Sigmoid colon (tissue), 7 donors: ENCODE results near the gene ANKIB1. TPM values are rescaled to one million over a fixed set of nuclear protein-coding genes. Genes with fewer than 3 reads are reported as not detected.

ENCODE experiments used
- DNase-seq: peaks from one replicate; pipeline ENCODE4 v3.0.0-alpha.2; 2019
- H3K27ac ChIP-seq, 4 donors: fragments of 200-600 bp; sonication (generic); one replicate each; pipeline ENCODE4 v1.5.1; 2016 to 2019; ENCODE audit warnings: mild to moderate bottlenecking in 1 of 4
- H3K27me3 ChIP-seq, 3 donors: fragments of 200-600 bp; sonication (generic); one replicate each; pipeline ENCODE4 v1.5.1; 2019; ENCODE audit warnings: mild to moderate bottlenecking in 1 of 3
- H3K36me3 ChIP-seq, 4 donors: fragments of 200-600 bp; sonication (generic); one replicate each; pipeline ENCODE4 v1.5.1; 2016 to 2019
- H3K4me1 ChIP-seq, 4 donors: fragments of 200-600 bp; sonication (generic); one replicate each; pipeline ENCODE4 v1.5.1; 2017 to 2019
- H3K4me3 ChIP-seq, 4 donors: fragments of 200-600 bp; sonication (generic); one replicate each; pipeline ENCODE4 v1.5.1; 2017 to 2019; ENCODE audit warnings: mild to moderate bottlenecking in 2 of 4, moderate library complexity in 1 of 4
- H3K9me3 ChIP-seq, 4 donors: fragments of 200-600 bp in 3 of 4; sonication (generic) in 3 of 4; one replicate each; pipeline versions ENCODE4 v1.5.1 to v1.6.1; 2013 to 2019
- EP300 ChIP-seq, 4 donors: sonication (generic); formaldehyde crosslinking; IDR thresholded peaks; one replicate each; pipeline ENCODE4 v1.6.1; 2017; ENCODE audit warnings: antibody characterized with exemption in 4 of 4
- POLR2A ChIP-seq, 2 donors: fragments of 450-650 bp; IDR thresholded peaks; one replicate each; pipeline ENCODE4 v1.6.1; 2016; ENCODE audit warnings: antibody characterized with exemption in 2 of 2, mild to moderate bottlenecking in 2 of 2, moderate library complexity in 2 of 2
- POLR2AphosphoS5 ChIP-seq, 4 donors: sonication (generic); formaldehyde crosslinking; IDR thresholded peaks; one replicate each; pipeline ENCODE4 v1.6.1; 2017; ENCODE audit warnings: antibody characterized with exemption in 4 of 4
- WGBS, 2 donors: extraction: QIAGEN DNeasy Blood & Tissue Kit; methylation state at CpG; one replicate each; pipeline ENCODE4 v1.1.7; 2013; 5-methylcytosine and 5-hydroxymethylcytosine counted together
- intact Hi-C: fragments of 100-400 bp; cut with DNase I; formaldehyde crosslinking; loops from one replicate; pipeline ENCODE4 v1.15.1; 2023
- polyA plus RNA-seq, 3 donors: library from polyadenylated mRNA; stranded (reverse); fragments of 200-250 nt; gene quantifications; one replicate each; pipeline ENCODE4 v1.2.3, GENCODE V29; 2013
- total RNA-seq, 4 donors: library from RNA; depleted of rRNA; stranded (reverse); fragments of >200 nt; gene quantifications; one replicate each; pipeline ENCODE4 v1.1.0, GENCODE V29; 2016
- TF ChIP-seq, protein P1 (sequence below), 4 experiments: fragments of 450-650 bp in 3 of 4; fragments of 200-600 bp in 1 of 4; IDR thresholded peaks; one replicate each; pipeline ENCODE4 v1.5.1; 2016 to 2019; ENCODE audit warnings: antibody characterized with exemption in 4 of 4, mild to moderate bottlenecking in 3 of 4, moderate library complexity in 2 of 4
- donor health status: healthy with polysubstance abuse.
- donor health status: Bipolar disorder and iron deficiency.
- donor health status: healthy.

Gene ANKIB1
- total and polyA plus RNA-seq, 7 donors = 12.6 to 37.5 (median 24.6) TPM

GRCh38 chr7:92230547-92230946, 15.2 kb upstream of the ANKIB1 start:
- Histone ChIP-seq H3K9me3 (no peaks in the 10 kb centered on the region), H3K36me3 (peaks cover 0 to 91% (median 20%) of the 10 kb centered on the region in 4 donors), H3K27me3 (no peaks in the 10 kb centered on the region), H3K27ac (no peak overlapping the region), H3K4me3 (no peak overlapping the region), H3K4me1 (no peaks in the 10 kb centered on the region)
- WGBS, 2 donors = 83 to 86% methylated on average over 2 of the region's 2 CpGs
- no peak for DNase-seq
- TF ChIP-seq POLR2A (IDR thresholded peaks at IDR 0.05) (no peak), POLR2AphosphoS5 (IDR thresholded peaks at IDR 0.05) (no peak), EP300 (IDR thresholded peaks at IDR 0.05) (no peak)
- TF ChIP-seq, protein P1, sequence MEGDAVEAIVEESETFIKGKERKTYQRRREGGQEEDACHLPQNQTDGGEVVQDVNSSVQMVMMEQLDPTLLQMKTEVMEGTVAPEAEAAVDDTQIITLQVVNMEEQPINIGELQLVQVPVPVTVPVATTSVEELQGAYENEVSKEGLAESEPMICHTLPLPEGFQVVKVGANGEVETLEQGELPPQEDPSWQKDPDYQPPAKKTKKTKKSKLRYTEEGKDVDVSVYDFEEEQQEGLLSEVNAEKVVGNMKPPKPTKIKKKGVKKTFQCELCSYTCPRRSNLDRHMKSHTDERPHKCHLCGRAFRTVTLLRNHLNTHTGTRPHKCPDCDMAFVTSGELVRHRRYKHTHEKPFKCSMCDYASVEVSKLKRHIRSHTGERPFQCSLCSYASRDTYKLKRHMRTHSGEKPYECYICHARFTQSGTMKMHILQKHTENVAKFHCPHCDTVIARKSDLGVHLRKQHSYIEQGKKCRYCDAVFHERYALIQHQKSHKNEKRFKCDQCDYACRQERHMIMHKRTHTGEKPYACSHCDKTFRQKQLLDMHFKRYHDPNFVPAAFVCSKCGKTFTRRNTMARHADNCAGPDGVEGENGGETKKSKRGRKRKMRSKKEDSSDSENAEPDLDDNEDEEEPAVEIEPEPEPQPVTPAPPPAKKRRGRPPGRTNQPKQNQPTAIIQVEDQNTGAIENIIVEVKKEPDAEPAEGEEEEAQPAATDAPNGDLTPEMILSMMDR (IDR thresholded peaks at IDR 0.05) = no peak
- intact Hi-C loops = no loop called here

DNA sequence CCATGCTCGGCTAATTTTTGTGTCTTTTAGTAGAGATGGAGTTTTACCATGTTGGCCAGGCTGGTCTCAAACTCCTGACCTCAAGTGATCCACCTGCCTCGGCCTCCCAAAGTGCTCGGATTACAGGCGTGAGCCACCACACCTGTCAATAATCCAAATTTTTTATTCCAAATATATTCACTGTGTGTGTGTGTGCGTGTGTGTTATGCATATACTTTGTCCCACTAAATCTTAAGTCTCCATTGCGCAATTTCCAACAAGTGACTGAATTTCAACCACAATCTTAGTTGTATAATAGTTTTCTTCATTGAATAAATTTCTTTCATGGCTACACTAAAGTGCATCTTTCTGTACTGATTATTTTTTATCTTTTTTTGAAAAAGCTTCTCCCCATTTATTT, 2.8 kb upstream of the ANKIB1 start:
- Histone ChIP-seq H3K4me1 (peaks cover 0 to 37% (median 24%) of the 10 kb centered on the region in 4 donors), H3K36me3 (peaks cover 0 to 39% (median 8%) of the 10 kb centered on the region in 4 donors), H3K27ac (no peak overlapping the region), H3K4me3 (no peak overlapping the region), H3K27me3 (no peaks in the 10 kb centered on the region), H3K9me3 (no peaks in the 10 kb centered on the region)
- no peak for TF ChIP-seq POLR2AphosphoS5 (IDR thresholded peaks at IDR 0.05)
- no peak for TF ChIP-seq POLR2A (IDR thresholded peaks at IDR 0.05)
- TF ChIP-seq, protein P1 (IDR thresholded peaks at IDR 0.05) = no peak
- TF ChIP-seq EP300 (IDR thresholded peaks at IDR 0.05) = no peak
- intact Hi-C loops = loop anchor here (10.0 kb wide), 1 partner anchor 108 kb away; the partner anchor contains the start of gene CYP51A1
- 93 to 94% methylated on average over 6 of the region's 6 CpGs for WGBS, 2 donors
- no peak for DNase-seq

DNA sequence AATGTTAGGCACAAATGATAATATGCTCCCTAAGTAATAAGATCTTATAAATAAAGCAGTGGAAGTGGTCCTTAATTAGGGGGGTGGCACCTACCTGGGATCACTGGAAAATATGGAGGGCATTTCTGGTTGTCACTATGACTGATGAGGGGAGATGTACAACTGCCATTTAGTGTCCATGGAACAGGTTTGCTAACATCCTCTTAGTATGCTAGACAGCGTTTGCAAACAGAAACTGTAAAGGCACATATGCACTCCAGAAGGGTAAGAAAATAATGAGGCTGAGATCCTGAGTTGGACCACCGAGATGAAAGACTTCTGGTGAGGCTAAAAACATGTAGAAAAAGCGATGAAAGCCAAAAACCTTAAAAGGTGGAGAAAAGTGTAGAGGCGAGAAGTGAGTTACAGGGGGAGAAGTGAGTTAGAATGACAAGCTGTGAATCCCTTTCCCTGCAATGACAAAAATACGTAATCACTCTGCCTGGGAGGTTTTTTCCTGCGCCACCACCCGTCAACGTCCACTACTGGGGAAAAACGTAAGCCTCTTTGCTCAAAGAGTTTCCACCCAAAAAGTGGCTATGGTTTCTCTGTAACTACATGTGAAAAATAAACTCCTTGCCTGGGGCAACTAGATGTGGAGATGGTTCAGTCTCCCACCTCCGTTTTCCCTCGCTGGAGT, 827 bp upstream of the ANKIB1 start:
- intact Hi-C loops = loop anchor here (5.0 to 10.0 kb wide), 3 partner anchors 52 to 282 kb away; partner anchors contain the start of genes CYP51A1, PEX1 and RBM48
- TF ChIP-seq EP300 (IDR thresholded peaks at IDR 0.05) = no peak
- no peak for TF ChIP-seq POLR2A (IDR thresholded peaks at IDR 0.05)
- TF ChIP-seq, protein P1 (IDR thresholded peaks at IDR 0.05) = no peak
- no peak for TF ChIP-seq POLR2AphosphoS5 (IDR thresholded peaks at IDR 0.05)
- Histone ChIP-seq H3K36me3 (peaks cover 0 to 19% (median 2%) of the 10 kb centered on the region in 4 donors), H3K9me3 (no peaks in the 10 kb centered on the region), H3K4me3 (peak overlapping the region; percentile 71 to 99 (median 95)), H3K27me3 (no peaks in the 10 kb centered on the region), H3K27ac (peak overlapping the region; percentile 81 to 95 (median 89)), H3K4me1 (peaks cover 0 to 43% (median 27%) of the 10 kb centered on the region in 4 donors)
- 1% methylated on average over 11 of the region's 11 CpGs for WGBS, 2 donors
- DNase-seq = no peak

DNA sequence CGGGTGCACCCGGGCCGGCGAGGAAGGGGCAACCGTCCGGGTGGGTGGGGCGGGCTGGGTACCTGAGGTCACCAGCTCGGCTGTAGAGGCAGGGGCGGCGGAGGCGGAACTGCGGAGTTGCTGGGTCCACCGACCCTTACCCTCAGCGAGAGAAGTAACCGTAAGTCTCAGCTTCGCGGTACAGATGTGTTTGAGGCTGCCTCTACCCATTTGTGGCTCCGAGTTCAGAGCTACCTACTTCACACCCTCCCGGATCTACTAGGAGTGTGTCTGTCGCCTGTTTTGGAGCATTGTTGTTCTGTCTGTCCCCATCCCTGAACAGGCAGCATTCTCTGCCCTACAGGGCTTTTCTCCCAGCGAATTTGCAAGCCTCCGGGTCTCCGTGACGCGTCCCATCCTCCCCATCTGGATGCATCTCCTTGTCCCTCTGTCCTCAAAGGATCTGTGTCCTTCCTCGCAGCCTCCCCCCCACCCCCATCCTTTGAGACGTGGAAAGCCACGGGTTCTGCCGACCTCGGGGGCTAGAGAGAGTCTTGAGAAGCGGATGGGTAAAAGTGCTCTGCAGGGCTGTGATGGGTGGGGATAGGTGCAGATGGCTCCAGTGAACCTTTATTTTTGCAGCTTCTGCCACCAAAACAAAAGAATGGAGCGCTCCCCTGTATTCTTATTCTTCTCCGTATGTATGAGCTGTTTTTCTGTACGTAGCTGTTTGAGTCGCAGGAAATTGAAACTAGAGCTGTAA, 757 bp downstream of the ANKIB1 start:
- Histone ChIP-seq H3K27me3 (no peaks in the 10 kb centered on the region), H3K36me3 (peaks cover 0 to 3% (median 0%) of the 10 kb centered on the region in 4 donors), H3K27ac (peak overlapping the region; percentile 81 to 95 (median 89)), H3K4me1 (peaks cover 0 to 43% (median 27%) of the 10 kb centered on the region in 4 donors), H3K4me3 (peak overlapping the region; percentile 71 to 99 (median 95)), H3K9me3 (no peaks in the 10 kb centered on the region)
- DNase-seq = no peak
- intact Hi-C loops = loop anchor here (2.0 to 10.0 kb wide), 4 partner anchors 51 to 281 kb away; partner anchors contain the start of genes CYP51A1, PEX1 and RBM48
- 1% methylated on average over 35 of the region's 35 CpGs for WGBS, 2 donors
- TF ChIP-seq POLR2AphosphoS5 (IDR thresholded peaks at IDR 0.05) (no peak), POLR2A (IDR thresholded peaks at IDR 0.05) (no peak), EP300 (IDR thresholded peaks at IDR 0.05) (no peak)
- TF ChIP-seq, protein P1 (IDR thresholded peaks at IDR 0.05) = no peak
